GM19455 (cell line): ENCODE data around the gene DNAH6.

Experiments
- ATAC-seq: cut with Tn5 transposase; IDR thresholded peaks from one replicate; pipeline ENCODE4 v1.9.1; 2021; ENCODE audit not compliant: unreplicated experiment

DNAH6 gene

DNA sequence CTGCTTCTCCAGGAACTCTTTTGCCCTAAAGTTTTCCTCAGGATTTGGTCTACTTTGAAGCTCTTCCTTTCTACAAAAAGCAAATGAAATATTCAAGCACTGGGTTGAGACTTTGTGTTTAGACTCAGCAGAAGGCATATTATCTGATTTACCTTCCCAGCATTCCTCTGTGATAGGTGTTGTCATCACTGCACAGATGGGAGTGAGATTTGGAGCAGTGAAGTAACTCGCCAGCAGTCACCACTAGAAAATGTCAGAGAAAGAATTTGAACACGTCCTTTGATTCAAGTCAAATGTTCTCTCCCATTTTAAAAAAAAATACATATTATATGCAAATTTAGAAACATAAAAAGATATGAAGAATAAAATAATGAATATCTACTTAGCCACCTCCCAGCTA, 112.2 kb downstream of the DNAH6 start:
- no peak for ATAC-seq

DNA sequence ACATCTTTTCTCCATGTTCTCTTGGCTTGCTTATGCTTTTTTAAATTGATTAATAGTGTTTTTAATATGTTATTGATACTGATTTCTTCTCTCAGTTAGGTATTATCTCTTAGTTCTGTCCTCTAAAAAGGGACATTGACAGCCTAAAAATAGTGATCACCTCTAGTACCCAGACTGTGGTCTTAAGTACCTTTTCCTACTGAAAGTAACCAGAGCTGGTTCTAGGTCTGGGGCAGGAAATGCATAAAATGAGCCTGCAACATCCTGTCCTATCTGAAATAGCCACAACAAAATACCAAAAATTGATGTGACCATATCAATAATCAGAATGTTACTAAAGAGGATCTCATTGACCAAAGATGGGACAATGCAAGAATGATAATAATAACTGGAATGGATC, 113.3 kb downstream of the DNAH6 start:
- no peak for ATAC-seq

DNA sequence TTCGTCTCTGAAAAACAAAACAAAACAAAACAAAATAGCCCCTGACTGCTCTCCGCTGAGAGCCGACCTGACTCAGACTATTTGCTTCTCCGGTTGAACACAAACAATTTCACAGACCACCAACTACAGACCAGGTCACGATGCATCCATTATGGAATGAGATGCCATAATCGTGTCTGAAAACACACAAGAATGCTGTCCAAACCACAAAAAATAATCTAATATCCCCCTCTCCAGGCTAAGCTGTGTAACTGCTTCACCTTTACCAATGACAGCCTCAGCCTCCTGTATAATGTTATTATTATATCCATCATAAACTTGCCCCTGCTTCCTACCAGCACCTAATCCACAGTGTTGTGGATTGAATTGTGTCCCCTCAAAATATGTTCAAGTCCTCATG, 114.7 kb downstream of the DNAH6 start:
- ATAC-seq: no peak

DNA sequence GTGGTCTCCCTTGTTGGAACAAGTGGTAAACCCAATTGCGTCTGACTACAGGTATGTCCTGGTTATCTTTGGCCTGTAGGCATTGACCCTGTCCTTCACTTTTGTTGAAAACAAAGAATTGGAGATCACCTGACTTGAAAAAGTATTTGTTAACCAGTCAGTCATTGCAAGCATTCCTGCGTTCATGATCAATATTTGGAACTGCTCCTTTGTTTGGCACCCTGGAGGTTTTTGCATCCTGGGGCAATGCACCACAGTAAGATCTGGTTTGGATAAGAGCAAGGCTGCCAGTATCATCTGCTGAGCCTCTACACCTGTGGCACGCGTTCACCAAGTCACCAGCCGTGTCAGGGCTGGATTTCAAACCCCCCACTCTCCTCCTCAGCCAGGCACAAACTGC, 115.7 kb downstream of the DNAH6 start:
- no peak for ATAC-seq

DNA sequence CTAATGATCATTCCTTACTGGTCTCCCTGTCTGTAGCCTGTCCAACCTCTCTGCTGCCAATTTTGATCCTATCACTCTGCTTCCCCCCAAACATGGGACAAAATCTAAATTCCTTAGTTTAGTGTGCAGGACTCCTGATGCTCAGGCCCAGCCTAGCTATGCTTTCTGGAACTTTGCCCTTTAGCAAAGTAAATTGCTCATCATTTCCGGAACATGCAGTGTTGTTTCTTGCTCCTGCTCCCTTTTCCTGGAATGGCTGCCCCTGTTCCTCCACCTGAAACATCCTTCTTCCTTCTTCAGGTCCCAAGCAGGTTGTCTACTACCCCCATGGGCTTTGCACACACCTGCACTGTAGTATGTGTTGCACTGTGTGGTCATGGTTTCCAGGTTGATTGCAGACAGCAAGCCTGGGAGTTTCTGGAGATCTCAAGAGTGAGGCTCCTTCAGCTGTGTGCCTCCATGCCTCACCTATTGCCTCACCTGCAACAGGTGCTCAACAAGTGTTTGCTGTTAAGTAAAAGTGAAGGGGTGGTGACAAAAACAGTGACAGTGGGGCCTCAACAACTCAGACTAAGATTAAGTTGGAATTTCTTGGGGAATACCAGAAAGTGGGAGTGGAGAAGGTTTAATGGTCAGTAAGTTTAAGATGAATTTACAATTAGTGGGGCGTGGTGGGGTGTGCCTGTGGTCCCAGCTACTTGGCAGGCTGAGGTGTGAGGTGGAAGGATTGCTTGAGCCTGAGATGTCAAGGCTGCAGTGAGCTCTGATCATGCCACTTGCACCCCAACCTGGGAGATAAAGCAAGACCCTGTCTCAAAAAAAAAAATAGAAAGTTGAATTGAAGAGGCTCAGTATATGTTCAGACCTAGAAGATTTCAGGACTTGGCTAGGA, 120.0 kb downstream of the DNAH6 start:
- no peak for ATAC-seq

DNA sequence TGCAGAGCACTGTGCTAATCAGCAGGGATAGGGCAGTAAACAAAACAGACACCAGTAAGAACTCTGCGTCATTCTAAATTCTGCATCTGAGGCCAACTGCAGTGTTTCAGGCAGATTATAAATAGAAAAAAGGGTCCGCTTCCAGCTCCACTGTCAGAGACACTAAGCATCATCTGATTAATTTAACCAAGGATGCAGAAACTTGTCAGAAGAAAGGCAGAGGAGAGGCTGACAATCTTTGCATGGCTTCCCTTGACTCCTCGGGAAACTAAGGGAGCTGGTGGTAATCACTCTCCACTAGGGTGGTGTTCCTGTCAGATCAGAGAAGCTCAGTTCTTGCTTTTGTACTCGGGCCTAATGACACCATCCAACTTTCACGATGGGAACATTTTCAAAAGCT, 123.5 kb downstream of the DNAH6 start:
- ATAC-seq: no peak

DNA sequence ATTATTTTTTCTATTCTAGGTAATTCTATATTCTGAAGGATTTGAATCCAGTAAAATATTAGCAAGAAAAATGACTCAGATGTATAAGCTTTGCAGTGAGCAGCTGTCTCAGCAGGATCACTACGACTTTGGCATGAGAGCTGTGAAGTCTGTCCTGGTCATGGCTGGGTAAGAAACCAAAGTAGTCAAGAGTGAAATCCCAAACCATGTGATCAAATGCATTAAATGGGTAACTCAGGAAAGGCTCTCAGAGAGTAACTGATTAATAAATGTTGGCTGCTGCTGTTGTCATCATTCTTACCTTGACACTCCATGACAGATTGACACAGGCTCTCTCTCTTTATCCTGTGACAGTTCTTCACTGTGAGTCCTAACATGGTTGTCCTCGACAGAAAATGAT, 124.1 kb downstream of the DNAH6 start:
- no peak for ATAC-seq

DNA sequence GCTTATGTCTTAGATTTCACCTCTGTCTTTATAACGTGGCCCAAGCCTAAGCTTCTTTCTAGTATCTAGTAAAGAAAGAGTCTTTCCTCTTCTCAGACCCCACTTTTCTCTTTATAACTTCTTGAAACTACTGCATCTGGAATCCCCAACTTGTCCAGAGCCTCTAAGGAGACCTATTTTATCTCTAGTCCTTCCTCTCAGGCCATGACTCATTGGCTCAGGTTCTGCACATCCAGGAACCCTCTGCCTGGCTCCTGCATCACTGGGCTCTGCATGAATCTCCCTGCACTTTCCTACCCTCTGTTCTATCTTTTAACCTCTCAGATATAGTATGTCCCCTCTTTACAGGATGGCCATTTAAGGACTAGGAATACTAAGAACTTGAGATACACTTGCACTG, 124.7 kb downstream of the DNAH6 start:
- ATAC-seq: no peak

DNA sequence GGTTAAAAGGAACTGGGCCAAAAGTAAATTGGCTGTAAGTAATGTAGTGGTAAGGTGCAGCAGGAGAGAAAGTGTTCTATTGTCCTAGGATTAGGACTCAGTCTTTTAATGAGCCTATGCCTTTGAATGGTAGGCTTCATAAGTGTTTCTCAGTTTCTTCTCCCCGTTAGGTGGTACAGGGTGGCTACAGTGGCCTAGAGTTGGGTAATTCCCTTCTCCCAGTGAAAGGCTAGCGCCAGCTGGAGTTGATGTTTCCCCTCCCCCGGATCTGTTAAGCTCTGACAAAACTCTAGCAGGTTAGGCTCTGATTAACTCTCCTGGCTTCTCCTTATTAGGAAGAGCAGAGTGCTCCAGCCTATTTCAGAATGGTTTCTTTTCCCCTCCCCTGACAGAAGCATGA, 127.7 kb downstream of the DNAH6 start:
- no peak for ATAC-seq

DNA sequence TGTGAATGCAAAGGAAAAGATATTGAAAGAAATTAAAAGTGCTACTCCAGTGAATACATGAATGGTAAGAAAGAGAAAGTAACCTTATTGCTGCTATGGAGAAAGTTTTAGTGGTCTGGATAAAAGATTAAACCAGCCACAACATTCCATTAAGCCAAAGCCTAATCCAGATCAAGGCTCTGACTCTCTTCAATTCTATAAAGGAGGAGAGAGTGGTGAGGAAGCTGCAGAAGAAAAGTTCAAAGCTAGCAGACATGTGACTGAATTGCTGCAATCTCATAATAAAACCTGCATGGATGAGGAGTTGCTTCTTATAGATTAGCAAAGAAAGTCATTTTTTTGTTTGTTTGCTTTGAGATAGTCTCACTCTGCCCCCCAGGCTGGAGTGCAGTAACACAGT, 130.2 kb downstream of the DNAH6 start:
- no peak for ATAC-seq

DNA sequence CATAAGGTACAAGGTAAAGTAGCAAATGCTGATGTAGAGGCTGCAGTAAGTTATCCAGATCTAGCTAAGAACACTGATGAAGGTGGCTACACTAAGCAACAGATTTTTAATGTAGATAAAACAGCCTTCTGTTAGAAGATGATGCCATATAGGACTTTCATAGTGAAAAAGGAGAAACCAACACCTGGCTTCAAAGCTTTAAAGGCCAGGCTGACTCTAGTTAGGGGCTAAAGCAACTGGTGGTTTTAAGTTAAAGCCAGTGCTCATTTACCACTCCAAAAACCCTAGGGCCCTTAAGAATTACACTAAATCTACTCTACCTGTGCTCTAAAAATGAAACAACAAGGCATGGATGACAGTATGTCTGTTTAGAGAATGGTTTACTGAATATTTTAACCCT, 131.0 kb downstream of the DNAH6 start:
- ATAC-seq: no peak

DNA sequence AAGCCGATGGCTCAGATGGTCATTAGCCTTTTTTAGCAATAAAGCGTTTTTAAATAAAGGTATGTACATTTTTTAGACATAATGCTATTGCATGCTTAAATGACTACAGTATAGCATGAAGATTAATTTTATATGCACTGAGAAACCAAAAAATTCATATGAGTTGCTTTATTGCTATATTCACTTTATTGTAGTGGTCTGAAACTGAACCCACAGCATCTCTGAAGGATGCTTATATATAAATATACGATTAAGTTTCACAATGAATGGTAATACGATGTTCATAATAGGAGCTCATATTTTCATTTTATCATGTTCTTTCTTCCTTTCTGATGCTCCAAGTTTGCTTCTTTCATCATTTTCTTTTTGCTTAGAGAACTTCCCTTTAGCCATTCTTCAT, 132.8 kb downstream of the DNAH6 start:
- ATAC-seq: no peak

DNA sequence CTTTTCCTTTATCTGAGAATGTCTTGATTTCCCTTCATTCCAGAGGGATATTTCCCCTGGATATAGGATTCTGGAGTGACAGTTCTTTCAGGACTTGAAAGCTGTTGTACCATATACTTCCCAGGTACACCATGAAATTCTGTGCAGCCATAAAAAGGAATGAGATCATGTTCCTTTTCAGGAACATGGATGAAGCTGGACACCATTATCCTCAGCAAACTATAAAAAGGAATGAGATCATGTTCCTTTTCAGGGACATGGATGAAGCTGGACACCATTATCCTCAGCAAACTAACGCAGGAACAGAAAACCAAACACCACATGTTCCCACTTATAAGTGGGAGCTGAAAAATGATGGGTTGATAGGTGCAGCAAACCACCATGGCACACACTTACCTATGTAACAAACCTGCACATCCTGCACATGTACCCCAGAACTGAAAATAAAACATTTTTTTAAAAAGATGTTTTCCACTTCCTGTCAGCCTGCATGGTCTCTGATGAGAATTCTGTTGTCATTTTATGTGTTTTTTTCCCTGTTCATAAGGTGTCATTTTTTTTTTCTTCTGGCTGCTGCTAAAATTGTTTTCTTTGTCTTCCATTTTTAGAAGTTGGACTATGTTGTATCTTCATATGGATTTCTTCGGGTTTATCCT, 133.3 kb downstream of the DNAH6 start:
- no peak for ATAC-seq

DNA sequence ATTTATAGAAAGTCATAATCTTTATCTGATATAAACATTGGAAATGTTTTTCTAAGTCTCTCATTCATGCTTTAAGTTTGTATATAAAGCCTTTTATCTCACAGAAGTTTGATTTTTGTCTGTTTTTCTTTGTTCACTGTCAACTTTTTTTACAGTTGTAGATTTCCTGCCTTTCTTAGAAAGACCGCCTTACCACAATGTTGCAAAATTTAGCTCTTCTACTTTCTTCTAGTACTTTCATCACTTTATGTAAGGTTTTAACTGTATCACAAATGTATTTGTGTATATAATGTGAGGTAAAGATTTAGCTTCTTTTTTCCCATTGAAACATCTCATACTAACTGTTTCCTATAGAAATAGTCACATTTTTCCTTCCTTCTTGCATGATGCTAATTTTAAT, 136.1 kb downstream of the DNAH6 start:
- no peak for ATAC-seq

DNA sequence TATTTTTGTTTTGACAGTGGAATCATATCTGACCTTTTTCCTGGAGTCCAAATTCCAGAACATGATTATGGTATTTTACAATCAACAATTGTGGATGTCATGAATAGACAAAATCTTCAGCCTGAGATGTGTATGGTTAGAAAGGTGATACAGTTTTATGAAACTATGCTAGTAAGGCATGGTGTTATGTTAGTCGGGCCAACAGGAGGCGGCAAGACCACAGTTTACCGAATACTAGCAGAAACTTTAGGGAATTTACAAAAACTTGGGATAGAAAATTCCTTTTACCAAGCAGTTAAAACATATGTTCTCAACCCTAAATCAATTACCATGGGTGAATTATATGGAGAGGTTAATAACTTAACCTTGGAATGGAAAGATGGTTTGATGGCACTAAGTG, 137.0 kb downstream of the DNAH6 start:
- ATAC-seq: no peak

DNA sequence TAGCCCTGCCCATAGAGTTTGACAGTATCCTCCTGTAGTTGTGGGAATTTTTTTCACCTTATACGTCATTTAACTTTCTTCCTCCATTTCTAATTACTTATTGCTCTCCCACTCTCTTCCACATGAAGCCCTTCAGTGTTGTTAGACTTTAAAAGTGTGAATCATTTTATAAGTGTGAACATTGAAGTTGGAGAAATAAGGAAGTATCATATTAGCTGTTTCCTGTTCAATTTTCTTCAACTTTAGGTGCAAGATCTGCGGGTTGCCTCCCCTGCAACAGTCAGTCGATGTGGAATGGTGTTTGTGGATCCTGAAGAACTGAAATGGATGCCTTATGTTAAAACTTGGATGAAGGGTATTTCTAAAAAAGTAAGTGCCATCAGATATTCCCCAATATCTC, 138.1 kb downstream of the DNAH6 start:
- no peak for ATAC-seq

DNA sequence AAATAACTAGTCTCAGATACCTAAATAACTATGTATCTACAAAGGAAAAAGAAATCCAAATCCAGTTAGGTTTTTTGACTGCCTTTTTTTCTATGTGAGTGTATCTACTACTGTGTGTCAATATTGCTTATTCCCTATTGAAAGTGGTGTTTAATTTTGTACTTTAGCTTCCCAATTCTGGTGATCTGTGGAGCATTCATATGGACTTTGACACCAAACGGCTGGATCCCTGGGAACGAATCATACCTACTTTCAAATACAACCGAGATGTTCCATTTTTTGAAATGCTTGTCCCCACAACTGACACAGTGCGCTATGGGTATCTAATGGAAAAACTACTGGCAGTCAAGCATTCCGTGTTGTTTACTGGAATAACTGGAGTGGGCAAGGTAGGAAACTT, 152.8 kb downstream of the DNAH6 start:
- no peak for ATAC-seq

DNA sequence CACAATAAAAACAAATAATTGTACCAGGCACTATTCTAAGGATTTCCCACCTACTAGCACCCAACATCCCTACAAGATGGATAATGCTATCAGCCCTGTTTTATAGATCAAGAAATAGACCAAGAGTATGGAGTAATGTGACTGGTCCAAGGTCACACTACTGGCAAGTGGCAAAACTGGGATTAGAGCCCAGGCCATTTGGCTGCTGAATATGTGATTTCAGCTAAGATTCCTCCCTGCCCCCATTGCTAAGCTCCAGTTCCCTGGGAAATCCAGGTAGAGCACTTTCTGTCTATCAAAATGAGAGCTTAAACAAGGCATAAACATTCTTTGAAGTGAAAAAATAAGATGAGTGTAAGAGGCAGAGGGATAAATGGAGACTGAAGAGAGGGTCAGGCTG, 157.8 kb downstream of the DNAH6 start:
- ATAC-seq: no peak

DNA sequence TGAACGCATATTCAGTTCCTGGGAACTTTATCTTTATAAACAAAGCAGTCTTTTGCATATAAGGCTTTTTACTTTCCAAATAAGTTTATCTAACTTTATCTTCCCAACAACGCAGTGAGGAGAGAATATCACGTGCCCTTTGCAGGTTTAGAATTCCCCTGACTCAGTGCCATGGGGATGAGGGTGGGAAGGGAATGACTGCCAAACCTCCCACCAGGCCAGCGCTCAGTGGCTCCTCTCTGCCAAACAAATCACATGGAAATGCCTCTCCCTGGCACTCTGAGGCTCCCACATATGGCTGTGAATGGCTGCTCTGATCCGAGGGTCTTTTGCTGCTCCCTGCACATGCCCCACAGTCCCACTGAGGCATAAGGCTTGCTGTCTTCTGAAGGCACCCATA, 158.3 kb downstream of the DNAH6 start:
- no peak for ATAC-seq

DNA sequence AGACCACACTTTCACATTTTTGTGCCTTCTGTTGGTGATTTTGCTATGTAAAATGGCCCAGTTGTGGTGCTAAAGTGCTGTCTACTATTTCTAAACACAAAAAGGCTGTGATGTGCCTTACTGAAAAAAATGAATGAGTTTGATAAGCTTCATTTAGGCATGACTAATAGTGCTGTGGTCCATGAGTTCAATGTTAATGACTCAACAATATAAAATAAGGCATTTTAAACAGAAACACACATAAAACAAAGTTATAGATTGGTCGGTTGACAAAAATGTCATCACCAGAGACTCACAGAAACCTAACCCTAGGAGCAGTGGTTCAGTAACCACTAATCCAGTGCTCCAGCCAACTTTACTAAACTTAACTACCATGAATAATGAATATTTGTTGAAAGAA, 160.0 kb downstream of the DNAH6 start:
- ATAC-seq: no peak

DNA sequence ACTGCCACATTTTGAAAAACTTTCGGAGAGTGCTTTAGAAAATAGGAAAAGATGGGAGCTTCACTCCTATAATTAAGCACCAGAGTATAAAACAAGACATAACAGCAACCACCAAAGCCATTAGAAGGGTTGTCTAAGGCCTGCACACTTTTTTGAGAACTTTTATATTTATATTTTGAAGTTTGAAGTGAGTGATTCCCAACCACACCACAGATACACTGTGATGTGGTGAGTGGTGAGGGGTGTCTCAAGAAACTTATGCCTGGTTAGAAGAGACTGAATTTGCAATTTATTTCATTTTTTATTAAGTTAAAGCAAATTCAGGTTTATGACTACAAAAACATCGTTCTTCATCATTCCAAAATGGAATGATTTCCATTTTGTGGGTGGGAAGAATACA, 161.9 kb downstream of the DNAH6 start:
- no peak for ATAC-seq

DNA sequence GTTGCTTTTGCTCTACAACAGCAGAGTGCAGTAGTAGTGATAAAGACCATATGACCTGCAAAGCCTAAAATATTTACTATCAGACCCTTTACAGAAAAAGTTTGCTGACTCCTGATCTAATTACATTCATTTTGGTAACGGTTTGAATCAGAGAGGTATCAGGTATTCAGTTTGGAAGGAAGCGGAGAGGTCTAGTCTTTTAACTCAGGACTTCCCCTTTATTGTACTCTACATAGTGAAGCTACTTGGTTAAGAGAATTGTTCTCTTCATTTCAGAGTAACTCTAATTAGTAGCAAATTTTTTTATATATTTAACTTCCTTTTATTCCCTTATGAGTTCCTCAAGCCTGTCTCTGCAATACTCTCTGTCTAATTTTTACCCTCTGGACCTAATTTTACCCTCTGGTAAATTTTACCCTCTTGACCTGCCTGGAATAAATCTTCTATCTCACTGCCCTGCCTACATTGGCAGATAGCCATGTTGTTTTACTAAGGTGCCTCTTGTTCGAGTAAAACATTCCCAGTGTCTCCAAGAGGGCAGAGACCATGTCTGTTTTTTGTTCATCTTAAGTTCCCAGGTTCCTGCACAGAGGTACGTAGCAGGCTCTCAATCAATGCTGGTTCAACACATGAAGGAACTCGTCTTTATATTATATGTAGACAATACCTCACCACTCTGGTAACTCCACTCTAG, 170.6 kb downstream of the DNAH6 start:
- no peak for ATAC-seq
